Right lobe of liver (tissue), 6 donors: Measurements from ENCODE around the gene IL37. TPM values are rescaled to one million over a fixed set of nuclear protein-coding genes. Genes with fewer than 3 reads are reported as not detected.

Source experiments
- ATAC-seq, 4 donors: fragments of 200-7000 bp; cut with Tn5 transposase; one replicate each; pipeline ENCODE4 v1.9.1; 2020; ENCODE audit warnings: mild to moderate bottlenecking in 4 of 4, moderate library complexity in 4 of 4
- DNase-seq, 3 donors: peaks; one replicate each; pipeline ENCODE4 v3.0.0-alpha.2; 2020
- H3K27ac ChIP-seq, 3 donors: fragments of 200-600 bp; one replicate each; pipeline ENCODE4 v1.8.0; 2022
- H3K27me3 ChIP-seq, 2 donors: fragments of 200-600 bp; one replicate each; pipeline ENCODE4 v1.8.0; 2022
- H3K36me3 ChIP-seq, 4 donors: fragments of 200-600 bp; sonication (generic) in 1 of 4; one replicate each; pipeline versions ENCODE4 v1.5.1 to v1.8.0; 2017 to 2022; ENCODE audit warnings: control low read depth in 1 of 4
- H3K4me1 ChIP-seq, 4 donors: fragments of 200-600 bp; sonication (generic) in 1 of 4; one replicate each; pipeline versions ENCODE4 v1.5.1 to v1.8.0; 2017 to 2022; ENCODE audit warnings: control low read depth in 1 of 4
- H3K4me3 ChIP-seq, 3 donors: fragments of 200-600 bp; one replicate each; pipeline ENCODE4 v1.8.0; 2022
- H3K9me3 ChIP-seq, 4 donors: fragments of 200-600 bp; sonication (generic) in 1 of 4; one replicate each; pipeline versions ENCODE4 v1.5.1 to v1.8.0; 2017 to 2022; ENCODE audit warnings: control low read depth in 1 of 4
- POLR2A ChIP-seq: fragments of 450-650 bp; IDR thresholded peaks from one replicate; pipeline ENCODE4 v1.6.1; 2017; ENCODE audit warnings: antibody characterized with exemption, mild to moderate bottlenecking
- WGBS: methylation state at CpG from one replicate; pipeline ENCODE4 v1.1.6; 2018; ENCODE audit warnings: low coverage, low lambda C conversion rate; ENCODE audit not compliant: insufficient coverage; ENCODE audit errors: missing lambda C conversion rate; 5-methylcytosine and 5-hydroxymethylcytosine counted together
- intact Hi-C, 2 donors: fragments of 100-400 bp; cut with DNase I; formaldehyde crosslinking; loops; one replicate each; pipeline versions ENCODE4 v1.11.2 to v1.14.1; 2022
- total RNA-seq, 6 experiments: library from RNA; depleted of rRNA in 2 of 6; stranded (reverse); fragments of >200 nt in 2 of 6; fragmentation: NEBNext Ultra II Directional in 3 of 6; extraction: Animal tissue kit (Norgen Biotek cat#: 25700) in 3 of 6; gene quantifications; one replicate each; pipeline versions ENCODE4 v1.1.0 to v1.2.4, GENCODE V29; 2016 to 2023
- TF ChIP-seq, protein P1 (sequence below), 4 donors: fragments of 200-600 bp in 3 of 4; fragments of 450-650 bp in 1 of 4; IDR thresholded peaks; one replicate each; pipeline versions ENCODE4 v1.5.1 to v1.8.0; 2016 to 2022; ENCODE audit warnings: antibody characterized with exemption in 4 of 4, mild to moderate bottlenecking in 2 of 4
- donor health status: DM: no; HTN: yes; CAD: no.
- donor health status: DM: no; HTN: no; CAD: no.
- donor health status: DM: no; HTN: no; CAD: no.
- donor health status: DM: no; HTN: yes; CAD: no.
- donor health status: DM: no; HTN: yes; CAD: no.

The IL37 gene
- total RNA-seq, 6 experiments from 2014 or later = not detected

DNA sequence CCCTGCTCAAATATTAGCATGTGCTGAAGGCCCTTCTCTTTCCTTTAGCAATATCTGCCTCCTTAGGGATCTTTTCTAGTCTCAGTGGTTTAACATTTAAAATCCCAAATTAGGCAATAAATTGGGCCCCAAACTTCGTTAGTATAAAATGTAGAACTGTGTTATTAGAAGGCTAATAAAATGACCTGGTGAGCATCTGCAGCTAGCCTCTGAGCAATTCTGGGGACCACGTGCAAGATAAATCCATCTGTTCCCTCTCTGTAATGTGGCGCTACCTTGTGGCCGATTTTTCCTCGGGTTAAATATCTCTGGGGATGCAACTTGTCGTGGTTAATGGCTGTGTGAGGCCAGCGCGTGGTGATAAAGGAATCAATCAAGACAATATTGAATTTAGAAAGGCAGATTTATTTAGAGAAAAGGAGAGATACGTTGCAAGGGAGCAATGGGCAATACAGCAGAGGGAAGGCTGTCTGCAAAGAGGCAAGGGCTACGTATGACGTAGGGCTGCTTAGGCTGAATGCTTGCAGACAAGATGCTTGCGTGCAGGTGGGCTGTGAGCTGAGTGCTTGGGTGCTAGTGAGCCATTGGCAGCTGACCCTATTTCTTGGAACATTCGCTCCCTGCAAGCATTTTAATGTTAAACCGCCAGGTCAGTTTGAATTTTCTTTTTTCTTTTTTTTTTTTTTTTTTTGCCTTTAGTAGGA, 48.3 kb downstream of the IL37 start:
- H3K4me1 ChIP-seq = no peaks in the 10 kb centered on the region
- no peak overlapping the region for H3K4me3 ChIP-seq
- no peaks in the 10 kb centered on the region for H3K9me3 ChIP-seq
- WGBS = 44% methylated on average over 9 of the region's 14 CpGs
- no peak overlapping the region for H3K27ac ChIP-seq
- DNase-seq (no peak), ATAC-seq (peak in 1 of 4 donors; percentile 17)
- H3K27me3 ChIP-seq = no peaks in the 10 kb centered on the region
- intact Hi-C loops = no loop called here
- no peaks in the 10 kb centered on the region for H3K36me3 ChIP-seq
- no peak for TF ChIP-seq POLR2A
- TF ChIP-seq, protein P1, sequence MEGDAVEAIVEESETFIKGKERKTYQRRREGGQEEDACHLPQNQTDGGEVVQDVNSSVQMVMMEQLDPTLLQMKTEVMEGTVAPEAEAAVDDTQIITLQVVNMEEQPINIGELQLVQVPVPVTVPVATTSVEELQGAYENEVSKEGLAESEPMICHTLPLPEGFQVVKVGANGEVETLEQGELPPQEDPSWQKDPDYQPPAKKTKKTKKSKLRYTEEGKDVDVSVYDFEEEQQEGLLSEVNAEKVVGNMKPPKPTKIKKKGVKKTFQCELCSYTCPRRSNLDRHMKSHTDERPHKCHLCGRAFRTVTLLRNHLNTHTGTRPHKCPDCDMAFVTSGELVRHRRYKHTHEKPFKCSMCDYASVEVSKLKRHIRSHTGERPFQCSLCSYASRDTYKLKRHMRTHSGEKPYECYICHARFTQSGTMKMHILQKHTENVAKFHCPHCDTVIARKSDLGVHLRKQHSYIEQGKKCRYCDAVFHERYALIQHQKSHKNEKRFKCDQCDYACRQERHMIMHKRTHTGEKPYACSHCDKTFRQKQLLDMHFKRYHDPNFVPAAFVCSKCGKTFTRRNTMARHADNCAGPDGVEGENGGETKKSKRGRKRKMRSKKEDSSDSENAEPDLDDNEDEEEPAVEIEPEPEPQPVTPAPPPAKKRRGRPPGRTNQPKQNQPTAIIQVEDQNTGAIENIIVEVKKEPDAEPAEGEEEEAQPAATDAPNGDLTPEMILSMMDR (IDR thresholded peaks at IDR 0.05) = peak in 1 of 4 donors; percentile 6

DNA sequence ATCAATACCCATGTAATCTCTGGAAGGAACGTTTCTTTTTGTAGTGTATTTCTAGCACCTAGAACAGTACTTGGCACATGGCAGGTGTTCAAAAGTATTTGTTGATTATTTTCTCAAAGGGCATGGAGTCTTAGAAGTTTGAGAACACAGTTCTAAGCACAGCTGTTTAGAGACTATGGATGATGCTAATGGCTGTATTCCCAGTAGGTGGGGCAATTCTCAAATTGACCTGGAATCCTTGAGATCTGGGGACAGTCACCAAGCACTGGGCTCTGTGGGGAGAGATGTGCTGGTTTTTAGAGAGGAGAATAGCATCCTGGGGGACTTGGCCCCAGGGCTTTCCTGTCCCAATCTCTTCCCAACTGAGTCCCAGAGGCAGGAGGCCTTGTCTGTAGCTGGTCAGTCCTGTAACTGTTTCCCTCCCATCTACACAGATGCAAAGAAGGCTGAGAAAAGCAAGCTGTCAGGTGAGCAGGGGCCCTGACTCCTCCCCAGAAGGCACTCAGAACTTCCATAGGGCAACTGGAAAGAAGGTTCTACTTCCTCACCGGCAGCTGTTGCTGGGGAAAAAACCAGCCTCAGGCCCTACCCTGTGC, 49.4 kb downstream of the IL37 start:
- ATAC-seq (peak in 1 of 4 donors; percentile 18), DNase-seq (no peak)
- no peaks in the 10 kb centered on the region for H3K4me1 ChIP-seq
- intact Hi-C loops = no loop called here
- no peaks in the 10 kb centered on the region for H3K27me3 ChIP-seq
- no peak overlapping the region for H3K27ac ChIP-seq
- H3K4me3 ChIP-seq = no peak overlapping the region
- no peaks in the 10 kb centered on the region for H3K36me3 ChIP-seq
- WGBS = 4% methylated on average over 1 of the region's 2 CpGs
- H3K9me3 ChIP-seq = no peaks in the 10 kb centered on the region
- TF ChIP-seq, protein P1 (IDR thresholded peaks at IDR 0.05) = peak in 2 of 4 donors; percentile 5 to 6
- no peak for TF ChIP-seq POLR2A

DNA sequence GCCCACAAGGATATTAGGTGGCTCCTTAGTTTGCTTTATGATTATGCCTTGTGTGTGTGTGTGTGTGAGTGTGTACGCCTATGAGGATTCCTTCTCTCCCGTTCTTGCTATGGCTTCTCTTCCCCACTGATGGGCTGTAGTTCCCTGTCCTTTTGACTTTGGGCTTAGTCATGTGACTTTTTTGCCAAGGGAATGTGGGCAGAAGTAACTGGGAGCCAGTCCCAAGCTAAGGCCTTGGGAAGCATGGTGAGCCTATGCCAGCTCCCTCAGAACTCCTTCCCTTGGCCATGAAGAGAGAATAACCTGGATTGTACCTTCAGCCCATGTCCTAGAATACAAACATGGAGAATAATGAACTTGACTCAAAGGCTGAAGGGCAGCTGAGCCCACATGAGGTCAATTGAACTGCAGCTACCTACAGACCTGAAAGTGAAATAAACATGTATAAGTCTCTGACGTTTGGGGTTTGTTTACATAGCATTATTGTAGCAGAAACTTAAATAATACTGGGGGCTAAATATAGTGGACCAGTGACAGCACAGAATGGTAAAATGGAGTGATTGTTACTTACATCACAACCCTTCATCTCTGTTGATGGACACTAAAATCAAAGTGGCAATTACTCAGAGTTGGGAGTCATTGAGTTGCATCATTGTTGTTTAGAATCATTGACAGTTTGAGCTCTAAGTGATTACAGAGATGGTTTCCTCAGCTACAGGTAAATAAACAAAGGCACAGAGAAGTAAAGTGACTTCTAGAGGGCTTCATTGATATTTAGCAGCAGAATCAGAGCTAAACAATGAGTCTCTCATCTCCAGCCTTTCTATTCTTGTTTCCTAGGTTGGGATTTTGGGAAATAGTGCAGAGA, 51.6 kb downstream of the IL37 start:
- Histone ChIP-seq H3K9me3 (no peaks in the 10 kb centered on the region), H3K27ac (no peak overlapping the region), H3K27me3 (no peaks in the 10 kb centered on the region), H3K4me1 (no peaks in the 10 kb centered on the region), H3K4me3 (no peak overlapping the region), H3K36me3 (no peaks in the 10 kb centered on the region)
- DNase-seq = no peak
- TF ChIP-seq POLR2A = no peak
- TF ChIP-seq, protein P1 (IDR thresholded peaks at IDR 0.05) = no peak
- intact Hi-C loops = no loop called here
- ATAC-seq = no peak
- 59% methylated on average over 3 of the region's 3 CpGs for WGBS

DNA sequence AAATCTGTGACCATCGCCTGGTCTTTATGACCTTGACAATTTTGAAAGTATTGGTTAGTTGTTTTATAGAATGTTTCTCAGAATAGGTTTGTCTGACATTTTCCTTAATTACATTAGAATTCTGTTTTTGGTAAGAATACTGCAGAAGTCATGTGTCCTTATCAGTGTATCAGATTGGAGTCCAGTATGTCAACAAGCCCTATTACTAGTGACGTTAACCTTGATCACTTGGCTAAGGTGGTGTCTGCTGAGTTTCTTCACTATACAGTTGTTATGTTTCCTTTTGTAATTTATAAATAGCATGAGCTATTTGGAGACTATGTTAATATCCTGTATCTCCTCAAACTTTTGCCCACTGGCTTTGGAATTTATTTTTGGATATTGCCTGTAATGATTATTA, 56.1 kb downstream of the IL37 start:
- TF ChIP-seq, protein P1 (IDR thresholded peaks at IDR 0.05) = no peak
- no peak for TF ChIP-seq POLR2A
- Histone ChIP-seq H3K27ac (no peak overlapping the region), H3K27me3 (no peaks in the 10 kb centered on the region), H3K36me3 (no peaks in the 10 kb centered on the region), H3K4me1 (no peaks in the 10 kb centered on the region), H3K4me3 (no peak overlapping the region), H3K9me3 (no peaks in the 10 kb centered on the region)
- WGBS = 68% methylated on average over 2 of the region's 2 CpGs
- DNase-seq = no peak
- intact Hi-C loops = no loop called here
- peak in 3 of 4 donors; percentile 62 to 86 (median 79) for ATAC-seq

Other genes starting within 250 kb of the IL37 start
- gene NT5DC4, start 190.1 kb upstream of the IL37 start, total RNA-seq = not detected
- 1 to 10 TPM in 2 of 6 experiments, under 1 TPM in 4; 0.20 to 1.4 (median 0.66) TPM for gene CKAP2L, start 146.6 kb upstream of the IL37 start, total RNA-seq
- not detected for gene IL1A, start 126.7 kb upstream of the IL37 start, total RNA-seq
- 1 to 10 TPM in 2 of 6 experiments, under 1 TPM in 3, not detected in 1; 0.19 to 4.1 (median 0.49) TPM for gene IL1B, start 74.4 kb upstream of the IL37 start, total RNA-seq
- gene IL36G, start 66.8 kb downstream of the IL37 start, total RNA-seq = not detected
- gene IL36A, start 94.3 kb downstream of the IL37 start, total RNA-seq = not detected
- gene IL36B, start 141.7 kb downstream of the IL37 start, total RNA-seq = not detected
- not detected for gene IL36RN, start 148.0 kb downstream of the IL37 start, total RNA-seq
- gene IL1F10, start 156.8 kb downstream of the IL37 start, total RNA-seq = not detected
- 10 to 100 TPM; 14.5 to 98.1 (median 43.9) TPM for gene IL1RN, start 216.4 kb downstream of the IL37 start, total RNA-seq